ENCODE data around the gene TMEM35A. TPM values are rescaled to one million over a fixed set of nuclear protein-coding genes. Genes with fewer than 3 reads are reported as not detected.

The TMEM35A gene
- total RNA-seq, 1 experiment from 2014 or later: 4.3 TPM

DNA sequence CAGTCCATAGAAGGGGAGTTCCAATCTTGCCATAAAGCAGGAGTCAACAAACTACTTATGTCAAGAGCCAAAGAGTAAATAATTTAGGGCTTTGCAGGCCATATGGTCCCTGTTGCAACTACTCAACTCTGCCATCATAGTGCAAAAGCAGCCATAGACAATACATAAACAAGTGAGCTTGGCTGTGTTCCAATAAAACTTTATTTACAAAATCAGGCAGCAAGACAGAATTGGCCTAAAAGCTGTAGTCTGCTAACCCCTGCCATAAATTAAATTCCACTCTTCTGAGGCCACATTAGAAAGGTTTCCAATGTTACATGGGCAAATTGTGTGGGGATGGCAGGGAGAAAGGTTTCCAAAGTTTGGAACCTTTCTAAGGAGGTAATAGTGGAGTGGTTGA is 41.4 kb upstream of the TMEM35A start:
- Mint-ChIP-seq H3K36me3 (ENCODE audit: insufficient read depth in 1 of 3, low read depth in 3 of 3) (peaks cover 9 to 40% (median 22%) of the 10 kb centered on the region in 3 experiments), H3K4me3 (no peak overlapping the region), H3K27ac (no peak overlapping the region), H3K27me3 (ENCODE audit: low read depth) (no peaks in the 10 kb centered on the region), H3K9me3 (peaks cover 53 to 56% of the 10 kb centered on the region in 2 experiments), H3K4me1 (no peaks in the 10 kb centered on the region)
- Histone ChIP-seq H3K79me1 (ENCODE audit: insufficient read depth, low read depth, low read length, poor library complexity, severe bottlenecking) (no peaks in the 10 kb centered on the region), H3K23ac (ENCODE audit: insufficient read length, low read depth, low read length) (no peak overlapping the region), H4K8ac (replicated peaks; ENCODE audit: insufficient read length, low read depth, low read length) (no peak overlapping the region), H3T11ph (ENCODE audit: low read length) (no peak overlapping the region), H3K18ac (ENCODE audit: insufficient read length, low read depth, low read length) (no peak overlapping the region), H3K4ac (ENCODE audit: low read depth, low read length) (no peak overlapping the region), H2BK12ac (ENCODE audit: insufficient read length, low read depth, low read length) (no peak overlapping the region), H3K9me3 (ENCODE audit: control insufficient read depth, low read depth, low read length) (peaks cover 8% of the 10 kb centered on the region), H2BK20ac (ENCODE audit: low read depth, low read length, poor library complexity, severe bottlenecking) (no peak overlapping the region), H2BK120ac (ENCODE audit: low read depth, low read length, poor library complexity, severe bottlenecking) (no peak overlapping the region), H4K91ac (ENCODE audit: insufficient read length, low read depth, low read length) (no peak overlapping the region), H3K27ac (ENCODE audit: insufficient read length, low read depth, low read length) (no peak overlapping the region), H2AFZ (ENCODE audit: low read length) (no peak overlapping the region), H4K20me1 (ENCODE audit: control insufficient read depth, insufficient read depth, insufficient read length) (no peaks in the 10 kb centered on the region), H3K27me3 (ENCODE audit: insufficient read depth, low read length) (no peaks in the 10 kb centered on the region), H3K14ac (ENCODE audit: insufficient read depth, low read length) (no peak overlapping the region), H4K5ac (ENCODE audit: insufficient read length, low read depth, low read length) (no peak overlapping the region), H2BK15ac (ENCODE audit: low read depth, low read length) (no peak overlapping the region), H3K23me2 (ENCODE audit: insufficient read length, low read depth, low read length, poor library complexity, severe bottlenecking) (no peaks in the 10 kb centered on the region), H3K79me2 (ENCODE audit: insufficient read depth, low read length) (no peaks in the 10 kb centered on the region), H2BK5ac (ENCODE audit: insufficient read length, low read length) (no peak overlapping the region), H3K9ac (ENCODE audit: extremely low read depth, insufficient read length, low read length) (no peak overlapping the region), H3K4me2 (ENCODE audit: insufficient read depth, insufficient read length, low read length) (no peak overlapping the region), H3K56ac (ENCODE audit: insufficient read length, low read depth, low read length) (no peak overlapping the region), H3K4me1 (ENCODE audit: insufficient read depth, low read length) (no peaks in the 10 kb centered on the region), H2AK5ac (ENCODE audit: insufficient read length, low read length) (no peak overlapping the region)
- DNase-seq: no peak
- no peak for TF ChIP-seq CTCF (conservative IDR thresholded peaks at IDR 0.05)
